NCI-H82 treated with DMSO at 0.1 percent for 48 hours (cell line): ENCODE measurements around the gene FBXW5.

Experiments
- DNase-seq: peaks from one replicate; lab custom pipeline; 2025; ENCODE audit not compliant: unreplicated experiment; lab: John Stamatoyannopoulos, UW

Gene FBXW5

GRCh38 chr9:136936645-136937170 lies 7.8 kb downstream of the FBXW5 start:
- no peak for DNase-seq

- DNase-seq: no peak
Measured at GRCh38 chr9:136935651-136936050, 8.9 kb downstream of the FBXW5 start.

- no peak for DNase-seq
Measured at GRCh38 chr9:136934277-136934676, 10.3 kb downstream of the FBXW5 start.

- no peak for DNase-seq
Measured at GRCh38 chr9:136931611-136932130, 12.9 kb downstream of the FBXW5 start.

GRCh38 chr9:136930014-136930413 lies 14.5 kb downstream of the FBXW5 start:
- no peak for DNase-seq

GRCh38 chr9:136928591-136928990 lies 15.9 kb downstream of the FBXW5 start:
- DNase-seq: no peak

GRCh38 chr9:136927343-136928271 lies 16.9 kb downstream of the FBXW5 start:
- DNase-seq: no peak

- DNase-seq: no peak
Measured at GRCh38 chr9:136926749-136927148, 17.8 kb downstream of the FBXW5 start.

GRCh38 chr9:136926154-136926704 lies 18.3 kb downstream of the FBXW5 start:
- no peak for DNase-seq

- no peak for DNase-seq
Measured at GRCh38 chr9:136925414-136926153, 19.0 kb downstream of the FBXW5 start.

- DNase-seq: no peak
Measured at GRCh38 chr9:136923881-136924280, 20.7 kb downstream of the FBXW5 start.

GRCh38 chr9:136922540-136922939 lies 22.0 kb downstream of the FBXW5 start:
- DNase-seq: no peak

- no peak for DNase-seq
Measured at GRCh38 chr9:136921718-136922117, 22.8 kb downstream of the FBXW5 start.

GRCh38 chr9:136921307-136921706 lies 23.2 kb downstream of the FBXW5 start:
- no peak for DNase-seq

- no peak for DNase-seq
Measured at GRCh38 chr9:136920734-136921231, 23.8 kb downstream of the FBXW5 start.

GRCh38 chr9:136920069-136920468 lies 24.5 kb downstream of the FBXW5 start:
- DNase-seq: no peak

- no peak for DNase-seq
Measured at GRCh38 chr9:136917902-136918301, 26.6 kb downstream of the FBXW5 start.

- DNase-seq: no peak
Measured at GRCh38 chr9:136916330-136917184, 28.0 kb downstream of the FBXW5 start.

- DNase-seq: no peak
Measured at GRCh38 chr9:136915632-136916329, 28.8 kb downstream of the FBXW5 start.
